A673 (cell line): ENCODE measurements around the gene RBM20. TPM values are rescaled to one million over a fixed set of nuclear protein-coding genes. Genes with fewer than 3 reads are reported as not detected.

Experiments
- BruUV-seq: library from RNA; stranded (reverse); fragments of 400-500 nt; replicated peaks from 2 replicates; lab custom pipeline; 2021; lab: Mats Ljungman, UMichigan
- CTCF ChIA-PET: fragments of 300-600 bp; sonication (Branson Sonifier 250); formaldehyde crosslinking; loops from one replicate; lab custom pipeline; 2022; ENCODE audit warnings: antibody characterized with exemption; lab: Charles Lee
- POLR2A ChIA-PET: fragments of 300-600 bp; sonication (Branson Sonifier 250); formaldehyde crosslinking; loops from one replicate; lab custom pipeline; 2022; ENCODE audit warnings: antibody characterized with exemption; ENCODE audit not compliant: low non-redundant PET; lab: Charles Lee
- DNase-seq: peaks from one replicate; pipeline ENCODE4 v3.0.0-alpha.2; 2015; ENCODE audit warnings: low spot score
- H3K27ac ChIP-seq: fragments of 200-600 bp; sonication (generic); 2 replicates; pipeline ENCODE4 v1.5.1; 2016; ENCODE audit warnings: mixed run types, low read depth, mild to moderate bottlenecking, mixed read lengths, antibody characterized with exemption, low read length; ENCODE audit not compliant: poor library complexity, severe bottlenecking
- H3K27me3 ChIP-seq: fragments of 200-600 bp; sonication (generic); replicated peaks from 2 replicates; pipeline ENCODE4 v1.6.1; 2017; ENCODE audit warnings: mixed run types, low read depth, mild to moderate bottlenecking, mixed read lengths, antibody characterized with exemption, low read length; ENCODE audit not compliant: insufficient read depth, poor library complexity
- H3K36me3 ChIP-seq: fragments of 200-600 bp; sonication (generic); 2 replicates; pipeline ENCODE4 v1.6.1; 2016; ENCODE audit warnings: mixed run types, mild to moderate bottlenecking, mixed read lengths, antibody characterized with exemption, low read length; ENCODE audit not compliant: insufficient read depth, poor library complexity, severe bottlenecking
- H3K4me1 ChIP-seq: fragments of 200-600 bp; sonication (generic); 2 replicates; pipeline ENCODE4 v1.6.1; 2017; ENCODE audit warnings: mixed run types, mild to moderate bottlenecking, mixed read lengths, antibody characterized with exemption, low read length; ENCODE audit not compliant: insufficient read depth, poor library complexity, severe bottlenecking
- H3K4me3 ChIP-seq: fragments of 200-600 bp; sonication (generic); 2 replicates; pipeline ENCODE4 v1.5.1; 2016; ENCODE audit warnings: low read depth, mixed run types, mild to moderate bottlenecking, mixed read lengths, low read length; ENCODE audit not compliant: poor library complexity, severe bottlenecking
- H3K9me3 ChIP-seq: fragments of 200-600 bp; sonication (generic); 2 replicates; pipeline ENCODE4 v1.6.1; 2016; ENCODE audit warnings: mixed run types, low read depth, mild to moderate bottlenecking, mixed read lengths, antibody characterized with exemption, low read length; ENCODE audit not compliant: poor library complexity, severe bottlenecking
- EZH2 ChIP-seq: fragments of 200-600 bp; sonication (generic); IDR thresholded peaks from 2 replicates; pipeline ENCODE4 v1.6.1; 2017; ENCODE audit warnings: borderline replicate concordance, low read depth, mild to moderate bottlenecking, mixed read lengths, antibody characterized with exemption, low read length; ENCODE audit not compliant: poor library complexity, severe bottlenecking
- intact Hi-C: fragments of 100-400 bp; cut with micrococcal nuclease; formaldehyde crosslinking; loops from one replicate; pipeline ENCODE4 v1.10.0; 2022; ENCODE audit not compliant: unreplicated experiment
- total RNA-seq: library from RNA; stranded (reverse); gene quantifications from 2 replicates; pipeline ENCODE4 v1.2.3, GENCODE V29; 2021
- TF ChIP-seq, protein P1 (sequence below): fragments of 300-800, 200-600 bp; sonication (generic); conservative IDR thresholded peaks from 2 replicates; pipeline ENCODE4 v1.5.1; 2017; ENCODE audit warnings: low read depth, mild to moderate bottlenecking, antibody characterized with exemption, low read length, moderate library complexity, mixed read lengths

RBM20 gene
- total RNA-seq, 1 experiment from 2014 or later: 1.3 TPM

DNA sequence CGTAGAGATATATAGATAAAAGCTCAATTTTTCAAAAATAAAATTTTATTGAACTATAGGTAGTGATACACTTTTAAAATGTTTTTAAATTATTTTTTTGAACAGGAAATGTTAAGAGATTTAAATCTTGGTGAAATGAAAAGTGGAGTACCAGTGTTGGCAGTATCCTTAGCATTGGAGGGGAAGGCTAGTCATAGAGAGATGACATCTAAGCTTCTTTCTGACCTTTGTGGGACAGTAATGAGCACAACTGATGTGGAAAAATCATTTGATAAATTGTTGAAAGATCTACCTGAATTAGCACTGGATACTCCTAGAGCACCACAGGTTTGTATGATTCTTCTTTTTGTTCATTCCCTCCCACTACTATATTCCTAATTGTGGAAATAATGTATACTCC, 243.4 kb downstream of the RBM20 start:
- no TSS peak for BruUV-seq
- TF ChIP-seq, protein P1, sequence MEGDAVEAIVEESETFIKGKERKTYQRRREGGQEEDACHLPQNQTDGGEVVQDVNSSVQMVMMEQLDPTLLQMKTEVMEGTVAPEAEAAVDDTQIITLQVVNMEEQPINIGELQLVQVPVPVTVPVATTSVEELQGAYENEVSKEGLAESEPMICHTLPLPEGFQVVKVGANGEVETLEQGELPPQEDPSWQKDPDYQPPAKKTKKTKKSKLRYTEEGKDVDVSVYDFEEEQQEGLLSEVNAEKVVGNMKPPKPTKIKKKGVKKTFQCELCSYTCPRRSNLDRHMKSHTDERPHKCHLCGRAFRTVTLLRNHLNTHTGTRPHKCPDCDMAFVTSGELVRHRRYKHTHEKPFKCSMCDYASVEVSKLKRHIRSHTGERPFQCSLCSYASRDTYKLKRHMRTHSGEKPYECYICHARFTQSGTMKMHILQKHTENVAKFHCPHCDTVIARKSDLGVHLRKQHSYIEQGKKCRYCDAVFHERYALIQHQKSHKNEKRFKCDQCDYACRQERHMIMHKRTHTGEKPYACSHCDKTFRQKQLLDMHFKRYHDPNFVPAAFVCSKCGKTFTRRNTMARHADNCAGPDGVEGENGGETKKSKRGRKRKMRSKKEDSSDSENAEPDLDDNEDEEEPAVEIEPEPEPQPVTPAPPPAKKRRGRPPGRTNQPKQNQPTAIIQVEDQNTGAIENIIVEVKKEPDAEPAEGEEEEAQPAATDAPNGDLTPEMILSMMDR: no peak
- TF ChIP-seq EZH2: no peak
- CTCF ChIA-PET: no interaction called here

More for the DNA sequence above, 243.4 kb downstream of the RBM20 start:
- Histone ChIP-seq H3K4me3 (no peak overlapping the region), H3K9me3 (no peaks in the 10 kb centered on the region), H3K36me3 (peaks cover 4% of the 10 kb centered on the region), H3K27ac (no peak overlapping the region), H3K4me1 (no peaks in the 10 kb centered on the region), H3K27me3 (no peaks in the 10 kb centered on the region)
- intact Hi-C loops: no loop called here
- POLR2A ChIA-PET: no interaction called here
- DNase-seq: no peak

Other genes starting within 250 kb of the RBM20 start
- 23.2 and 29.3 TPM in 2 replicates for gene DUSP5, start 146.4 kb upstream of the RBM20 start, total RNA-seq
- 107 TPM in 2 replicates for gene SMC3, start 76.6 kb upstream of the RBM20 start, total RNA-seq
- gene PDCD4, start 227.6 kb downstream of the RBM20 start, total RNA-seq: 17.3 and 23.7 TPM in 2 replicates